Prostate gland (tissue), 2 donors: ENCODE measurements around the gene TNFRSF1B. TPM values are rescaled to one million over a fixed set of nuclear protein-coding genes. Genes with fewer than 3 reads are reported as not detected.

Experiments used
- DNase-seq: peaks from one replicate; pipeline ENCODE4 v3.0.0-alpha.2; 2019; ENCODE audit warnings: low spot score
- H3K27ac ChIP-seq, 2 donors: fragments of 200-600 bp; sonication (generic); 2 replicates each; pipeline ENCODE4 v1.5.1; 2017 to 2019
- H3K27me3 ChIP-seq: fragments of 200-600 bp; sonication (generic); replicated peaks from 2 replicates; pipeline ENCODE4 v1.5.1; 2019; ENCODE audit not compliant: insufficient read depth
- H3K36me3 ChIP-seq, 2 donors: fragments of 200-600 bp; sonication (generic); 1 replicate in 1 of 2; 2 replicates in 1 of 2; pipeline versions ENCODE4 v1.5.1 to v1.8.1; 2017 to 2019
- H3K4me1 ChIP-seq: fragments of 200-600 bp; sonication (generic); replicated peaks from 2 replicates; pipeline ENCODE4 v1.5.1; 2019
- H3K4me3 ChIP-seq, 2 donors: fragments of 200-600 bp; sonication (generic); 2 replicates each; pipeline ENCODE4 v1.5.1; 2017 to 2019
- H3K9me3 ChIP-seq: fragments of 200-600 bp; sonication (generic); 2 replicates; pipeline ENCODE4 v1.5.1; 2017
- CTCF ChIP-seq, 4 experiments: fragments of 200-600 bp in 2 of 4; fragments of 450-650 bp in 2 of 4; sonication (generic) in 2 of 4; IDR thresholded peaks; 1 replicate in 3 of 4; 2 replicates in 1 of 4; pipeline ENCODE4 v1.5.1; 2016 to 2019; ENCODE audit warnings: antibody characterized with exemption in 4 of 4, mild to moderate bottlenecking in 2 of 4, moderate library complexity in 2 of 4
- POLR2A ChIP-seq: fragments of 450-650 bp; IDR thresholded peaks from one replicate; pipeline ENCODE4 v1.6.1; 2016; ENCODE audit warnings: antibody characterized with exemption, mild to moderate bottlenecking
- POLR2AphosphoS5 ChIP-seq: sonication (generic); formaldehyde crosslinking; IDR thresholded peaks from one replicate; pipeline ENCODE4 v1.6.1; 2017; ENCODE audit warnings: antibody characterized with exemption
- WGBS: methylation state at CpG from one replicate; pipeline ENCODE4 v1.1.5; 2018; 5-methylcytosine and 5-hydroxymethylcytosine counted together
- intact Hi-C: fragments of 100-400 bp; cut with DNase I; formaldehyde crosslinking; loops from one replicate; pipeline ENCODE4 v1.14.2; 2022
- microRNA-seq: library from miRNA; unstranded; fragments of <30 nt; microRNA quantifications from one replicate; pipeline ENCODE4, GENCODE V29; 2016
- small RNA-seq, 2 donors: library from RNA; depleted of rRNA; stranded (forward); fragments of <200 nt; gene quantifications; one replicate each; pipeline ENCODE3, GENCODE V24; 2016
- total RNA-seq, 2 donors: library from RNA; depleted of rRNA; stranded (reverse); fragments of >200 nt; gene quantifications; one replicate each; pipeline ENCODE4 v1.1.0, GENCODE V29; 2016

The TNFRSF1B gene
- total RNA-seq, 2 donors from 2014 or later, result 10.9 to 18.4 TPM

- intact Hi-C loops, result no loop called here
- Histone ChIP-seq H3K4me1 (no peaks in the 10 kb centered on the region), H3K27me3 (no peaks in the 10 kb centered on the region), H3K27ac (no peak overlapping the region), H3K9me3 (no peaks in the 10 kb centered on the region), H3K4me3 (no peak overlapping the region), H3K36me3 (peaks cover 0 to 15% of the 10 kb centered on the region in 2 donors)
- 97% methylated on average over 1 of the region's 1 CpG for WGBS
- TF ChIP-seq POLR2AphosphoS5 (no peak), POLR2A (no peak), CTCF (IDR thresholded peaks at IDR 0.05) (no peak)
- no peak for DNase-seq
Observed at GRCh38 chr1:12249181-12249580, 82.4 kb downstream of the TNFRSF1B start.

- intact Hi-C loops, result no loop called here
- H3K4me3 ChIP-seq, result no peak overlapping the region
- DNase-seq, result no peak
- H3K36me3 ChIP-seq, result peaks cover 0 to 15% of the 10 kb centered on the region in 2 donors
- H3K27me3 ChIP-seq, result no peaks in the 10 kb centered on the region
- H3K27ac ChIP-seq, result no peak overlapping the region
- no peaks in the 10 kb centered on the region for H3K9me3 ChIP-seq
- TF ChIP-seq POLR2A (no peak), CTCF (IDR thresholded peaks at IDR 0.05) (no peak), POLR2AphosphoS5 (no peak)
- 94% methylated on average over 6 of the region's 6 CpGs for WGBS
- no peaks in the 10 kb centered on the region for H3K4me1 ChIP-seq
Observed at GRCh38 chr1:12249748-12250147, 83.0 kb downstream of the TNFRSF1B start.

- H3K27me3 ChIP-seq, result no peaks in the 10 kb centered on the region
- 25% methylated on average over 5 of the region's 5 CpGs for WGBS
- H3K27ac ChIP-seq, result no peak overlapping the region
- TF ChIP-seq POLR2AphosphoS5, result peak; percentile 41
- TF ChIP-seq CTCF (IDR thresholded peaks at IDR 0.05), result no peak
- peaks cover 0 to 15% of the 10 kb centered on the region in 2 donors for H3K36me3 ChIP-seq
- H3K9me3 ChIP-seq, result no peaks in the 10 kb centered on the region
- no peak overlapping the region for H3K4me3 ChIP-seq
- intact Hi-C loops, result no loop called here
- H3K4me1 ChIP-seq, result no peaks in the 10 kb centered on the region
- peak; percentile 10 for DNase-seq
Observed at GRCh38 chr1:12251442-12251841, 84.7 kb downstream of the TNFRSF1B start.

- no peaks in the 10 kb centered on the region for H3K9me3 ChIP-seq
- H3K36me3 ChIP-seq, result peaks cover 0 to 3% of the 10 kb centered on the region in 2 donors
- no peak for TF ChIP-seq POLR2A
- TF ChIP-seq CTCF (IDR thresholded peaks at IDR 0.05), result no peak
- no peak for TF ChIP-seq POLR2AphosphoS5
- DNase-seq, result no peak
- H3K4me3 ChIP-seq, result no peak overlapping the region
- WGBS, result 96% methylated on average over 2 of the region's 2 CpGs
- H3K27ac ChIP-seq, result no peak overlapping the region
- H3K27me3 ChIP-seq, result no peaks in the 10 kb centered on the region
- intact Hi-C loops, result no loop called here
- no peaks in the 10 kb centered on the region for H3K4me1 ChIP-seq
Observed at GRCh38 chr1:12255913-12256312, 89.1 kb downstream of the TNFRSF1B start.

- WGBS, result 90% methylated on average over 7 of the region's 7 CpGs
- Histone ChIP-seq H3K9me3 (no peaks in the 10 kb centered on the region), H3K4me3 (no peak overlapping the region), H3K36me3 (peaks cover 4 to 8% of the 10 kb centered on the region in 2 donors), H3K27ac (no peak overlapping the region), H3K4me1 (no peaks in the 10 kb centered on the region), H3K27me3 (no peaks in the 10 kb centered on the region)
- no peak for DNase-seq
- TF ChIP-seq CTCF (IDR thresholded peaks at IDR 0.05) (no peak), POLR2A (no peak), POLR2AphosphoS5 (no peak)
- intact Hi-C loops, result no loop called here
Observed at GRCh38 chr1:12258272-12258671, 91.5 kb downstream of the TNFRSF1B start.

Small RNAs within 50 kb of the gene (microRNA-seq; reads per million reads assigned to microRNA genes)
- gene MIR4632 (0.84 reads per million, percentile 3 among the genes with 10 or more reads in this experiment), gene MIR7846 (0.42 reads per million)

Small RNAs within 50 kb of the gene (small RNA-seq; reads per million reads assigned to genes)
- gene MIR4632 (0 reads per million in 2 donors), gene RF00156 (0 reads per million in 2 donors)

Other genes with a start within 250 kb of the TNFRSF1B start
- 100 to 1,000 TPM; 104 to 137 TPM for gene KIAA2013, start 240.6 kb upstream of the TNFRSF1B start, total RNA-seq
- 10 to 100 TPM; 73.6 to 80.2 TPM for gene PLOD1, start 232.3 kb upstream of the TNFRSF1B start, total RNA-seq
- gene MFN2, start 186.5 kb upstream of the TNFRSF1B start, total RNA-seq, result 10 to 100 TPM; 55.0 to 92.4 TPM
- gene MIIP, start 147.5 kb upstream of the TNFRSF1B start, total RNA-seq, result 10 to 100 TPM; 35.6 to 84.3 TPM
- 1 to 10 TPM in 1 of 2 donors, under 1 TPM in 1; 0.32 to 4.7 TPM for gene TNFRSF8, start 103.7 kb upstream of the TNFRSF1B start, total RNA-seq
- gene VPS13D, start 63.0 kb downstream of the TNFRSF1B start, total RNA-seq, result 10 to 100 TPM; 60.7 to 80.8 TPM